ENCODE results near the gene PSMD6. TPM values are rescaled to one million over a fixed set of nuclear protein-coding genes. Genes with fewer than 3 reads are reported as not detected.

The PSMD6 gene
- total and polyA plus RNA-seq, 10 of the 15 experiments (the other 5 are each of a cell fraction or from before 2014, with no cell fraction given): 68.7 to 199 (median 106) TPM

- TF ChIP-seq ZNF687 (IDR thresholded peaks at IDR 0.05): no peak
- TF ChIP-seq, protein P1, sequence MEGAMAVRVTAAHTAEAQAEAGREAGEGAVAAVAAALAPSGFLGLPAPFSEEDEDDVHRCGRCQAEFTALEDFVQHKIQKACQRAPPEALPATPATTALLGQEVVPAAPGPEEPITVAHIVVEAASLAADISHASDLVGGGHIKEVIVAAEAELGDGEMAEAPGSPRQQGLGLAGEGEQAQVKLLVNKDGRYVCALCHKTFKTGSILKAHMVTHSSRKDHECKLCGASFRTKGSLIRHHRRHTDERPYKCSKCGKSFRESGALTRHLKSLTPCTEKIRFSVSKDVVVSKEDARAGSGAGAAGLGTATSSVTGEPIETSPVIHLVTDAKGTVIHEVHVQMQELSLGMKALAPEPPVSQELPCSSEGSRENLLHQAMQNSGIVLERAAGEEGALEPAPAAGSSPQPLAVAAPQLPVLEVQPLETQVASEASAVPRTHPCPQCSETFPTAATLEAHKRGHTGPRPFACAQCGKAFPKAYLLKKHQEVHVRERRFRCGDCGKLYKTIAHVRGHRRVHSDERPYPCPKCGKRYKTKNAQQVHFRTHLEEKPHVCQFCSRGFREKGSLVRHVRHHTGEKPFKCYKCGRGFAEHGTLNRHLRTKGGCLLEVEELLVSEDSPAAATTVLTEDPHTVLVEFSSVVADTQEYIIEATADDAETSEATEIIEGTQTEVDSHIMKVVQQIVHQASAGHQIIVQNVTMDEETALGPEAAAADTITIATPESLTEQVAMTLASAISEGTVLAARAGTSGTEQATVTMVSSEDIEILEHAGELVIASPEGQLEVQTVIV (IDR thresholded peaks at IDR 0.05; ENCODE audit: borderline replicate concordance, partially characterized antibody): no peak
- TF ChIP-seq, protein P2, sequence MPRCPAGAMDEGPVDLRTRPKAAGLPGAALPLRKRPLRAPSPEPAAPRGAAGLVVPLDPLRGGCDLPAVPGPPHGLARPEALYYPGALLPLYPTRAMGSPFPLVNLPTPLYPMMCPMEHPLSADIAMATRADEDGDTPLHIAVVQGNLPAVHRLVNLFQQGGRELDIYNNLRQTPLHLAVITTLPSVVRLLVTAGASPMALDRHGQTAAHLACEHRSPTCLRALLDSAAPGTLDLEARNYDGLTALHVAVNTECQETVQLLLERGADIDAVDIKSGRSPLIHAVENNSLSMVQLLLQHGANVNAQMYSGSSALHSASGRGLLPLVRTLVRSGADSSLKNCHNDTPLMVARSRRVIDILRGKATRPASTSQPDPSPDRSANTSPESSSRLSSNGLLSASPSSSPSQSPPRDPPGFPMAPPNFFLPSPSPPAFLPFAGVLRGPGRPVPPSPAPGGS (IDR thresholded peaks at IDR 0.05; ENCODE audit: borderline replicate concordance, insufficient read depth, low read depth, low read length, poor library complexity, severe bottlenecking): no peak
- TF ChIP-seq GATAD2B (conservative IDR thresholded peaks at IDR 0.05; ENCODE audit: low read depth): no peak
- no peak for TF ChIP-seq RAD21 (IDR thresholded peaks at IDR 0.05; ENCODE audit: insufficient read depth, low read depth, low read length)
- no peak for TF ChIP-seq POLR2AphosphoS2 (IDR thresholded peaks at IDR 0.05; ENCODE audit: low read depth, low read length)
- no peak for TF ChIP-seq SUZ12 (IDR thresholded peaks at IDR 0.05; ENCODE audit: unreplicated experiment)
Observed at GRCh38 chr3:64046996-64047594, 23.8 kb upstream of the PSMD6 start (continued).
